ENCODE data around the gene PTX3.

Gene PTX3

DNA sequence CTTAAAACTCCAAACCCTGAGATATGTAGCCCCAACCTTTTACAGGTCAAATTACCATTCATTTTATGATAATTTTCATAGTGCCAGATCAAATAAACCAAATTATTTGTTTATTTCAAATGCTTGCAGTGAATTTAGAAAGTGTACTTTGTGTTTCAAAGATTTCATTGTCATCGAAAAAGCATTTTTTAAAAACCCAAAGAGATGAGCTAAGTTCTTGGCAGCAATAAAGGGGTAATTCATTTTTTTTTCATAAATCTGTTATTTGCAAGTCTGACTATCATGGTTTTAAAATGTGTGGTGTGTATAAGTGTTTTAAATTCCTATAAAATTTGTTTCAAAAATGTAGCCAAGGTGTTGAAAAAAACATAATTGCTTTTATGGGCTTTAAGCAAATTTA lies 17.2 kb downstream of the PTX3 start:
- no peaks in the 10 kb centered on the region for H3K9me3 ChIP-seq (ENCODE audit: control insufficient read depth, insufficient read depth, low read length)
- no peak overlapping the region for H3K9ac ChIP-seq (ENCODE audit: low read depth, low read length)
- no peak overlapping the region for H3K4me3 ChIP-seq (ENCODE audit: low read depth, low read length)
- H3K27ac ChIP-seq (ENCODE audit: low read depth, low read length), result no peak overlapping the region
- no peaks in the 10 kb centered on the region for H3K36me3 ChIP-seq (ENCODE audit: control insufficient read depth, insufficient read depth, low read length)
- H3K27me3 ChIP-seq (ENCODE audit: control insufficient read depth, insufficient read depth, low read length), result no peaks in the 10 kb centered on the region
- no peaks in the 10 kb centered on the region for H3K4me1 ChIP-seq (ENCODE audit: control insufficient read depth, insufficient read depth, low read length)

DNA sequence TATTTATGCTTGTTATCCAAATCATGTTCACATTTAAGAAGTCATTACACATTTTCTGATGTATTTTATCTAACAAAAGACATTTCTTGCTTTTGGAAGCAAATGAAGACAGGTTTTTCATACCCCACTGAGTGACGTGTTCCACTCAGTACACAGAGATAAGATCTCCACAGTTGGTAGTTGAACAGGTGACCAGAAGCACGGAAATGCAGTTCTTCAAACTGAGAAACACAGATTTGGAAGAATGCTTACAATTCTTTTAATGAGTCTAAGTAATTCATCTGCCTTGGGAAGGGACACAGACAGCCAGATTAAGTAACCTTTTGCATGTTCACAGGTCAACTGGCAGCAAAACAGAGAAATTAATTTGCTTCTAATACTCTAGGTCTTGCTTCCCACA lies 23.1 kb downstream of the PTX3 start:
- no peak overlapping the region for H3K9ac ChIP-seq (ENCODE audit: low read depth, low read length)
- H3K9me3 ChIP-seq (ENCODE audit: control insufficient read depth, insufficient read depth, low read length), result no peaks in the 10 kb centered on the region
- H3K27me3 ChIP-seq (ENCODE audit: control insufficient read depth, insufficient read depth, low read length), result no peaks in the 10 kb centered on the region
- no peak overlapping the region for H3K4me3 ChIP-seq (ENCODE audit: low read depth, low read length)
- H3K4me1 ChIP-seq (ENCODE audit: control insufficient read depth, insufficient read depth, low read length), result no peaks in the 10 kb centered on the region
- no peaks in the 10 kb centered on the region for H3K36me3 ChIP-seq (ENCODE audit: control insufficient read depth, insufficient read depth, low read length)
- H3K27ac ChIP-seq (ENCODE audit: low read depth, low read length), result no peak overlapping the region

DNA sequence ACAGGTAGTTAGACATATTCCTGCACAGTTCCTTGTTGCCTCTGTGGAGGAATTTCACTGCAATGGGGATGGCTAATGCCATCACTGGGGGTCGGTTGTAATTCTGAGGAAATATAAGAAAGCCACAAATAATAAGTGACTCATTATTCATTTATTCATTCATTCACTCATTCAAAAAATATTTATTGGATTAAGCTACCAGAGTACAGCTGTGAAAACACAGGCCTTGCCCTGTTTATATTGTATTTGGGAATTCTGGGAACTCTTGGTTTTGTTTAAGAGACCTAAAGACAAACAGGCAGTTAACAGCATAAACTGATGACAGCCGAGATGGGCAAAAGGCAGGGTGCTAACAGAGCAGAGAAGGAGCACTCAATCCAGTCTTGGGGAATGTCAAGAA lies 23.6 kb downstream of the PTX3 start:
- Histone ChIP-seq H3K36me3 (ENCODE audit: control insufficient read depth, insufficient read depth, low read length) (no peaks in the 10 kb centered on the region), H3K4me1 (ENCODE audit: control insufficient read depth, insufficient read depth, low read length) (no peaks in the 10 kb centered on the region), H3K9ac (ENCODE audit: low read depth, low read length) (no peak overlapping the region), H3K9me3 (ENCODE audit: control insufficient read depth, insufficient read depth, low read length) (no peaks in the 10 kb centered on the region), H3K27me3 (ENCODE audit: control insufficient read depth, insufficient read depth, low read length) (no peaks in the 10 kb centered on the region), H3K27ac (ENCODE audit: low read depth, low read length) (no peak overlapping the region), H3K4me3 (ENCODE audit: low read depth, low read length) (no peak overlapping the region)

DNA sequence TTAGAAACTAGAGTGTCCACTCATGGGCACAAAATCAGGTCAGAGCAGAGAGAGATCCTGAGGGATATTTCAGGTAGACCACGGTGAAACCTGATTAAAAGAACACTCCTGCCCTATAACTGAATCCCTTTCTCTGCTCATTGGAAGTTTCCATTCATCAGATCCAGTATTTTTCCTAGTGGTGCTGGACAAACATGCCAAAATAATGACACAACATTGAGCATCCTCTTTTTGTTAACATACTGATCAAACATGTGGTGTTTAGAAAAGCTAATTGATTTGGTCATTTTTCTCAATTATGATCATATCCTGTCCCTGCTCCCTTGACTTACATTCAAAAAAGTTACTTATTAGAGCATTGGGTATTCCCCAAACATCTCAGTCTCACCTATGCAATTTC lies 27.2 kb downstream of the PTX3 start:
- H3K9ac ChIP-seq (ENCODE audit: low read depth, low read length), result no peak overlapping the region
- H3K9me3 ChIP-seq (ENCODE audit: control insufficient read depth, insufficient read depth, low read length), result no peaks in the 10 kb centered on the region
- no peaks in the 10 kb centered on the region for H3K36me3 ChIP-seq (ENCODE audit: control insufficient read depth, insufficient read depth, low read length)

DNA sequence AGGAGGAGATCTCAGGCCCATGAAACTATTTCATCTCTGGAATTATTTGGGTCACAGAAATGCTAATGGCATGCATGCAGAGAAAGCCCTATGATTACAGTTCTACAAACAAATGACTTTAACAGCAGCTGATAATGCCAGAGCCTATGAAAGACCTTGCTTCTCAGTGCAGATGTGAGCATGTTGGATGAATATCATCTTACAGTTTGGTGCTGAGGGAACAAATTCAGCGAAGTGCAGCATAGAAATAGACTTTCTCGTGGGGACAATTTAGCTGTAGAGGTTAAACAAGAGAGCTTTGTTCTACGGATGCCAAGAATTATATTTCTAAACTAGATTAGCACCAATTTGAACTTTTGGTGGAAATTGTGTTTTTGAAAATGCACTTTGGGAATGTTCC lies 27.7 kb downstream of the PTX3 start:
- no peak overlapping the region for H3K9ac ChIP-seq (ENCODE audit: low read depth, low read length)
- H3K9me3 ChIP-seq (ENCODE audit: control insufficient read depth, insufficient read depth, low read length), result no peaks in the 10 kb centered on the region
- no peaks in the 10 kb centered on the region for H3K27me3 ChIP-seq (ENCODE audit: control insufficient read depth, insufficient read depth, low read length)
- no peaks in the 10 kb centered on the region for H3K36me3 ChIP-seq (ENCODE audit: control insufficient read depth, insufficient read depth, low read length)
- H3K4me1 ChIP-seq (ENCODE audit: control insufficient read depth, insufficient read depth, low read length), result no peaks in the 10 kb centered on the region
- no peak overlapping the region for H3K27ac ChIP-seq (ENCODE audit: low read depth, low read length)
- H3K4me3 ChIP-seq (ENCODE audit: low read depth, low read length), result no peak overlapping the region

More for the DNA sequence above, 27.2 kb downstream of the PTX3 start:
- no peaks in the 10 kb centered on the region for H3K27me3 ChIP-seq (ENCODE audit: control insufficient read depth, insufficient read depth, low read length)
- no peak overlapping the region for H3K27ac ChIP-seq (ENCODE audit: low read depth, low read length)
- H3K4me1 ChIP-seq (ENCODE audit: control insufficient read depth, insufficient read depth, low read length), result no peaks in the 10 kb centered on the region
- no peak overlapping the region for H3K4me3 ChIP-seq (ENCODE audit: low read depth, low read length)

DNA sequence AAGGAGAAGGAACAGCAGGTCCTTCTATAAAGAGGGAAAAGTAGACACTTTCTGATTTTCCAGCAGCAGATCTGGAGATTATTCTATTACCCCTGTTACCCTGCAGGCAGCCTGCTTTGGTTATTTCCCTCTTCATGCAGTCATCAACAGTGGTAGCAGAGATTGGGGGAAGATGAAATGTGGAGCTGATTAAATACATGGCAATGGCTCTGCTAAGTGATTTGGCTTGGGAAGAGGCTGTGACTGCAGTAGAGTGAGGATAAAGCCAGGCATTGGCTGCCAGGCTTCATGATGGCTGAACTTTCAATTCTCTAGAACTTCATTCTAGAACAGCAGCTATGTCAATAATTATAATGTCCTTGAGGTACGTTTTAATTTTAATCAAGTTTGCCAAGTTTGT lies 29.1 kb downstream of the PTX3 start:
- Histone ChIP-seq H3K27ac (ENCODE audit: low read depth, low read length) (no peak overlapping the region), H3K4me1 (ENCODE audit: control insufficient read depth, insufficient read depth, low read length) (no peaks in the 10 kb centered on the region), H3K27me3 (ENCODE audit: control insufficient read depth, insufficient read depth, low read length) (no peaks in the 10 kb centered on the region)

DNA sequence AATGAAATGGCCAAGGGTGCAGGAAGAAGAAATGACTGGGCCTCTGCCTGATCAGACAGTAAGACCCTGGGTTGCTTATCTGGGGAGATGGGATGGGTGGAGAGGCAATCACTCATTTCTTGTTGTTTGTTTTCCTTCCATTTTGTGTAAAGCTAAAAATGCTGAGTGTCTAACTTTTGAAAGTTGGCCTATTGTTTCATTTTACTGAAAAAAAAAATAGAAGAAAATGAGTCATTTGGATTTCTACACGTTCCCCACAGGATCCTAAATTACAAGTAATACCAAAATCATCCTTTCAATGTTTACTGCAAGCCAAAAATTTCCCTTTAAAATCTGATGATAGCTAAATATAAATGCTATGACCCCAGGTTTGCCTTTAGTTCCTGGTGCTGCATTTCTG lies 30.6 kb downstream of the PTX3 start:
- Histone ChIP-seq H3K27me3 (ENCODE audit: control insufficient read depth, insufficient read depth, low read length) (no peaks in the 10 kb centered on the region), H3K27ac (ENCODE audit: low read depth, low read length) (no peak overlapping the region), H3K9me3 (ENCODE audit: control insufficient read depth, insufficient read depth, low read length) (no peaks in the 10 kb centered on the region), H3K4me3 (ENCODE audit: low read depth, low read length) (no peak overlapping the region), H3K4me1 (ENCODE audit: control insufficient read depth, insufficient read depth, low read length) (no peaks in the 10 kb centered on the region), H3K9ac (ENCODE audit: low read depth, low read length) (no peak overlapping the region), H3K36me3 (ENCODE audit: control insufficient read depth, insufficient read depth, low read length) (no peaks in the 10 kb centered on the region)

More for the DNA sequence above, 29.1 kb downstream of the PTX3 start:
- Histone ChIP-seq H3K9ac (ENCODE audit: low read depth, low read length) (no peak overlapping the region), H3K4me3 (ENCODE audit: low read depth, low read length) (no peak overlapping the region), H3K36me3 (ENCODE audit: control insufficient read depth, insufficient read depth, low read length) (no peaks in the 10 kb centered on the region), H3K9me3 (ENCODE audit: control insufficient read depth, insufficient read depth, low read length) (no peaks in the 10 kb centered on the region)

DNA sequence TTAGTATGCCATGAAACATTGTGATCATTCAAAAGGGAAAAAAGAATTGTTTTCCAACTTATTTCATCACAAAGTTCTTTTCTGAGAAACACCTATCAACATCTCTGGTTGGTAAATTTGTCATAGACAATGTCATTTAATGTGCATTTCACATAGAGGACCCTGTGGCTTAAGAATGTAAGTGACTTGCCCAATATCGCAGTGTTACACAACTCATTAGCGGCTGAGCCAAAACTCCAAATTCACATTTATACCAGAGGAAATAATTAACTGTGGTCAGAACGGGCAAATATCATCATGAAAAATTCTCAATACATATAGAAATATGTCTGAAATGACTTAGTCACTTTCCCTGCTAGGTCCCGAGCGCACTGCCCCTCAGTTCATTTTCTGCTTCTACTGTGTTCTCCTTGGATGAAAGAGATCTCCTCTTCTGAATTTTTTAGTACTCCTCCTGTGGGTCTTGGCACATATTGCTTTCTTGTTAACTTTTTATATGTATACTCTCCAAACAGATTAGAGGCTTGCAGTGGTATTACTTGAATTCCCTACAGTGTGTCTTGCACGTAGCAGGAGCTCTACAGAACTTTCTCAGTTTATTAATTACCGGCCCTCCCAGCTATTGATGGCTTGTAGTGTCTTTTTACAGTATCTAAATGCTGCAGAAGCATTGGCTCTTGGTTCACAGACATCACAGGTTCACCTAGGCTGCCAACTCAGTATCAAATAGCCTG lies 33.1 kb downstream of the PTX3 start:
- H3K4me1 ChIP-seq (ENCODE audit: control insufficient read depth, insufficient read depth, low read length), result no peaks in the 10 kb centered on the region
- no peaks in the 10 kb centered on the region for H3K36me3 ChIP-seq (ENCODE audit: control insufficient read depth, insufficient read depth, low read length)
- no peaks in the 10 kb centered on the region for H3K27me3 ChIP-seq (ENCODE audit: control insufficient read depth, insufficient read depth, low read length)
- H3K4me3 ChIP-seq (ENCODE audit: low read depth, low read length), result no peak overlapping the region
- no peak overlapping the region for H3K9ac ChIP-seq (ENCODE audit: low read depth, low read length)
- H3K27ac ChIP-seq (ENCODE audit: low read depth, low read length), result no peak overlapping the region
- no peaks in the 10 kb centered on the region for H3K9me3 ChIP-seq (ENCODE audit: control insufficient read depth, insufficient read depth, low read length)

DNA sequence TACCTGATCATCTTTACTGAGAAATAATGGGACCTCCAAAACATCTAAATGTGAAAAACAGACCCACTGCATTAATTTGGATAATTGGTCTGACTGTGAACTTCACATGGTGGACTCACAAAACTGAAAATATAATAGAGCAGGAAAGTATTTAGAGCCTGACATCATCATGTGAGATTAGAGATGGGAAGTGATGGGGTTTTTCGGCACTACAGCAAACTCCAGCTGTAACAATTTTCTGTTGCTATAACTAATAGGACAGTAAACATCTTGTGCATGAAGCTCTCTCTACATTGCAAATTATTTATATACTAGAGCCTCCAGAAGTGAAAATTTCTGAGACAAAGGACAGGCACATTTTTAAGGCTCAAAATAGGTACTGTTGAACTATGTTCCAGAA lies 34.4 kb downstream of the PTX3 start:
- Histone ChIP-seq H3K4me1 (ENCODE audit: control insufficient read depth, insufficient read depth, low read length) (no peaks in the 10 kb centered on the region), H3K27me3 (ENCODE audit: control insufficient read depth, insufficient read depth, low read length) (no peaks in the 10 kb centered on the region), H3K9me3 (ENCODE audit: control insufficient read depth, insufficient read depth, low read length) (no peaks in the 10 kb centered on the region), H3K36me3 (ENCODE audit: control insufficient read depth, insufficient read depth, low read length) (no peaks in the 10 kb centered on the region), H3K9ac (ENCODE audit: low read depth, low read length) (no peak overlapping the region), H3K27ac (ENCODE audit: low read depth, low read length) (no peak overlapping the region), H3K4me3 (ENCODE audit: low read depth, low read length) (no peak overlapping the region)

DNA sequence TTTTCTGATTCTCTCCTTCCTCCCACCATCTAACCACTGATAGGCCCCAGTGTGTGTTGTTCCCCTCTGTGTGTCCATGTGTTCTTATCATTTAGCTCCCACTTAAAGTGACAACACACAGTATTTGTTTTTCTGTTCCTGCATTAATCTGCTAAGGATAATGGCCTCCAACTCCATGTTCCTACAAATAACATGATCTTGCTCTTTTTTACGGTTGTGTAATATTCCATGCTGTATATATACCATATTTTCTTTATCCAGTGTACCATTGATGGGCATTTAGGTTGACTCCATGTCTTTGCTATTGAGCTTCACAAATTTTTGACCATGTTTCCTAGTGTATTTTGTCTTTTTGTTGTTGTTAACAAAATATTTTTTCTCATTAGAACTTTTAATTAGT lies 36.0 kb downstream of the PTX3 start:
- Histone ChIP-seq H3K36me3 (ENCODE audit: control insufficient read depth, insufficient read depth, low read length) (no peaks in the 10 kb centered on the region), H3K27me3 (ENCODE audit: control insufficient read depth, insufficient read depth, low read length) (no peaks in the 10 kb centered on the region), H3K4me1 (ENCODE audit: control insufficient read depth, insufficient read depth, low read length) (no peaks in the 10 kb centered on the region), H3K9ac (ENCODE audit: low read depth, low read length) (no peak overlapping the region), H3K27ac (ENCODE audit: low read depth, low read length) (no peak overlapping the region), H3K9me3 (ENCODE audit: control insufficient read depth, insufficient read depth, low read length) (no peaks in the 10 kb centered on the region), H3K4me3 (ENCODE audit: low read depth, low read length) (no peak overlapping the region)

DNA sequence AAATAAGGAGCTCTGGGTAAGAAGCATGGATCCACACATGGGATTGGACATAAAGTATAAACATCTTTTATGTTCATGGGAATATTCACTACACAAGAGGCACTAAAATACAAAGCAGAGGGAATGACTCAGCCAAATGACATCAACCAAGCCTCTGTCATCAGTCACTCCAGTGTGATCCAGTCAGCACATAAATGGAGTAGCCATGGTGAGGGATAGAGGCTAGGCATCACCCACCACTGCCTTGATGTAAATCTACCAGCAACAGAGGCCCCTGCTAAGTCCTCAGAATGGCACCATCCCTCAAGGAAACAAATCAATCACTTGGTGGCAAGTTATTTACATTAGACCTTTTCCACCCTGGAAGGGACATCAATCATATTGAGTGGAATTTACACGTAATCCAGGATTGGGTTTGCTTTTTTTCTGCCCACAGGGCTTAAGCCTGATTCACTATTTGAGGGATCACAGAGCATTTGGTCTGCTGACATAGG lies 39.3 kb downstream of the PTX3 start:
- Histone ChIP-seq H3K27ac (ENCODE audit: low read depth, low read length) (no peak overlapping the region), H3K4me1 (ENCODE audit: control insufficient read depth, insufficient read depth, low read length) (no peaks in the 10 kb centered on the region; the same call in none of the 2 replicates), H3K9me3 (ENCODE audit: control insufficient read depth, insufficient read depth, low read length) (no peaks in the 10 kb centered on the region), H3K4me3 (ENCODE audit: low read depth, low read length) (no peak overlapping the region), H3K36me3 (ENCODE audit: control insufficient read depth, insufficient read depth, low read length) (no peaks in the 10 kb centered on the region), H3K27me3 (ENCODE audit: control insufficient read depth, insufficient read depth, low read length) (no peaks in the 10 kb centered on the region), H3K9ac (ENCODE audit: low read depth, low read length) (no peak overlapping the region)
